H1 (cell line): ENCODE measurements around the gene CMC1. TPM values are rescaled to one million over a fixed set of nuclear protein-coding genes. Genes with fewer than 3 reads are reported as not detected.

Experiments used
- BACH1 ChIP-seq: IDR thresholded peaks from 2 replicates; pipeline ENCODE4 v1.6.1; 2012; ENCODE audit warnings: low read length, improper control_type of control experiment
- BCL11A ChIP-seq, 2 experiments: IDR thresholded peaks; one replicate each; pipeline ENCODE4 v1.6.1; 2011; ENCODE audit warnings: low read depth in 2 of 2, low read length in 2 of 2, mild to moderate bottlenecking in 2 of 2
- CEBPB ChIP-seq: IDR thresholded peaks from 2 replicates; pipeline ENCODE4 v1.6.1; 2012; ENCODE audit warnings: low read depth, low read length
- E2F6 ChIP-seq: IDR thresholded peaks from 2 replicates; pipeline ENCODE4 v1.6.1; 2012; ENCODE audit warnings: inconsistent platforms
- GABPA ChIP-seq: IDR thresholded peaks from 2 replicates; pipeline ENCODE4 v1.6.1; 2011; ENCODE audit warnings: mild to moderate bottlenecking, low read length, moderate library complexity, borderline replicate concordance; ENCODE audit not compliant: insufficient read depth
- MAFK ChIP-seq: IDR thresholded peaks from 2 replicates; pipeline ENCODE4 v1.6.1; 2012; ENCODE audit warnings: low read depth, mild to moderate bottlenecking, improper control_type of control experiment, low read length
- NRF1 ChIP-seq: IDR thresholded peaks from 2 replicates; pipeline ENCODE4 v1.6.1; 2011; ENCODE audit warnings: mild to moderate bottlenecking, low read depth, low read length, improper control_type of control experiment
- RXRA ChIP-seq: IDR thresholded peaks from 2 replicates; pipeline ENCODE4 v1.6.1; 2011; ENCODE audit warnings: low read depth, mild to moderate bottlenecking, low read length, moderate library complexity; ENCODE audit not compliant: insufficient read depth
- SUZ12 ChIP-seq: fragments of 200-600 bp; sonication (generic); IDR thresholded peaks from 2 replicates; pipeline ENCODE4 v1.6.1; 2012; ENCODE audit warnings: mild to moderate bottlenecking, inconsistent platforms, low read length, moderate library complexity, mixed read lengths
- polyA plus RNA-seq, 7 experiments: library from polyadenylated mRNA; depleted of rRNA in 3 of 7; stranded (reverse) in 5 of 7; unstranded in 2 of 7; fragments of >200 nt in 5 of 7; fragments of 200-250 nt in 2 of 7; gene quantifications; 1 replicate in 5 of 7; 2 replicates in 1 of 7; 4 replicates in 1 of 7; pipeline versions ENCODE4 v1.2.1 to v1.2.3, GENCODE V29; 2011 to 2013; ENCODE audit warnings: missing spikeins in 2 of 7, mixed read lengths in 2 of 7
- total RNA-seq: library from RNA; stranded (reverse); fragmentation: NEBNext Ultra II Directional; extraction: Animal tissue kit (Norgen Biotek cat#: 25700); gene quantifications from 2 replicates; pipeline ENCODE4 v1.2.1, GENCODE V29; 2021

Gene CMC1
- total and polyA plus RNA-seq, 2 of the 8 experiments (the other 6 are each of a cell fraction or from before 2014, with no cell fraction given) = 11.4 to 19.4 TPM

- TF ChIP-seq BCL11A (IDR thresholded peaks at IDR 0.05; ENCODE audit: low read depth in 2 of 2, low read length in 2 of 2) = no peak
- no peak for TF ChIP-seq MAFK
- TF ChIP-seq NRF1 = no peak
- TF ChIP-seq CEBPB = no peak
- no peak for TF ChIP-seq E2F6
- no peak for TF ChIP-seq RXRA
- TF ChIP-seq BACH1 = no peak
- no peak for TF ChIP-seq SUZ12
- TF ChIP-seq GABPA = no peak
- TF ChIP-seq, all 59 proteins: peak for 0
Observed at GRCh38 chr3:28243424-28244106, 2.1 kb downstream of the CMC1 start (continued).
